Endothelial cell of umbilical vein (primary cell): ENCODE measurements around the gene PPP1R18. TPM values are rescaled to one million over a fixed set of nuclear protein-coding genes. Genes with fewer than 3 reads are reported as not detected.
A peak's percentile ranks its signal among the peaks of the same experiment; 100 is the strongest.

ENCODE experiments used
- BruUV-seq: library from RNA; stranded (reverse); fragments of 400-500 nt; replicated peaks from 2 replicates; lab custom pipeline; 2021; lab: Mats Ljungman, UMichigan
- CTCF ChIA-PET: fragments of 300-600, 350-600 bp; sonication (Branson Sonifier 250); formaldehyde crosslinking; loops from one replicate; lab custom pipeline; 2021; ENCODE audit warnings: antibody characterized with exemption, inconsistent platforms; lab: Charles Lee
- POLR2A ChIA-PET: fragments of 300-600, 350-600 bp; sonication (Branson Sonifier 250); formaldehyde crosslinking; loops from one replicate; lab custom pipeline; 2021; ENCODE audit warnings: antibody characterized with exemption, inconsistent platforms; lab: Charles Lee
- DNase-seq: peaks from one replicate; pipeline ENCODE4 v3.0.0-alpha.2; 2011; ENCODE audit warnings: low read depth, low spot score
- FAIRE-seq: peaks from 2 replicates; lab custom pipeline; 2011; peaks lifted over from hg19 to GRCh38; lab: Jason Lieb, UNC
- H2AFZ ChIP-seq: 2 replicates; pipeline ENCODE4 v1.6.0; 2012; ENCODE audit warnings: low read depth, low read length, control low read depth, inconsistent platforms
- H3K27ac ChIP-seq: 2 replicates; pipeline ENCODE4 v1.5.1; 2011; ENCODE audit warnings: low read depth, mild to moderate bottlenecking, control low read depth, low read length, moderate library complexity; ENCODE audit not compliant: insufficient read depth
- H3K27me3 ChIP-seq, 2 experiments: 2 replicates each; pipeline versions ENCODE4 v1.6.0 to v1.6.1; 2011; ENCODE audit warnings: low read length in 2 of 2, mixed read lengths in 1 of 2; ENCODE audit not compliant: control insufficient read depth in 2 of 2, insufficient read depth in 2 of 2
- H3K36me3 ChIP-seq, 2 experiments: 2 replicates in 1 of 2; 3 replicates in 1 of 2; pipeline ENCODE4 v1.5.1; 2011; ENCODE audit warnings: low read length in 2 of 2, mild to moderate bottlenecking in 1 of 2, moderate library complexity in 1 of 2; ENCODE audit not compliant: control insufficient read depth in 2 of 2, insufficient read depth in 2 of 2; ENCODE audit errors: extremely low read depth in 1 of 2
- H3K4me1 ChIP-seq: 3 replicates; pipeline ENCODE4 v1.5.1; 2011; ENCODE audit warnings: mild to moderate bottlenecking, low read length; ENCODE audit not compliant: control insufficient read depth, insufficient read depth; ENCODE audit errors: extremely low read depth
- H3K4me2 ChIP-seq: 2 replicates; pipeline ENCODE4 v1.6.1; 2011; ENCODE audit warnings: low read length, control low read depth, mixed read lengths; ENCODE audit not compliant: insufficient read depth
- H3K4me3 ChIP-seq, 3 experiments: fragments of 200-600 bp in 1 of 3; sonication (generic), shearing (Covaris generic) in 1 of 3; replicated peaks in 1 of 3; 2 replicates each; pipeline ENCODE4 v1.5.1; 2011 to 2016; ENCODE audit warnings: control low read depth in 3 of 3, low read length in 3 of 3, mild to moderate bottlenecking in 2 of 3, inconsistent platforms in 1 of 3, low read depth in 1 of 3, moderate library complexity in 1 of 3; ENCODE audit not compliant: insufficient read depth in 1 of 3
- H3K79me2 ChIP-seq: 2 replicates; pipeline ENCODE4 v1.6.0; 2012; ENCODE audit warnings: low read length, inconsistent platforms; ENCODE audit not compliant: control insufficient read depth, insufficient read depth
- H3K9ac ChIP-seq: replicated peaks from 2 replicates; pipeline ENCODE3; 2011; ENCODE audit warnings: low read length, control low read depth; ENCODE audit not compliant: insufficient read depth; ENCODE audit errors: extremely low read depth
- H3K9me1 ChIP-seq: replicated peaks from 3 replicates; pipeline ENCODE4 v1.6.0; 2011; ENCODE audit warnings: mild to moderate bottlenecking, low read length; ENCODE audit not compliant: control insufficient read depth, insufficient read depth; ENCODE audit errors: extremely low read depth
- H3K9me3 ChIP-seq: replicated peaks from 2 replicates; pipeline ENCODE4 v1.5.1; 2012; ENCODE audit warnings: low read length, inconsistent platforms; ENCODE audit not compliant: control insufficient read depth, insufficient read depth
- H4K20me1 ChIP-seq: replicated peaks from 2 replicates; pipeline ENCODE3; 2011; ENCODE audit warnings: mild to moderate bottlenecking, low read length; ENCODE audit not compliant: control insufficient read depth, insufficient read depth; ENCODE audit errors: extremely low read depth
- CTCF ChIP-seq, 2 donors: IDR thresholded peaks; 1 replicate in 1 of 2; 2 replicates in 1 of 2; pipeline ENCODE4 v1.5.1; 2011; ENCODE audit warnings: low read length in 2 of 2, mild to moderate bottlenecking in 2 of 2, moderate library complexity in 2 of 2, control low read depth in 1 of 2, inconsistent platforms in 1 of 2, low read depth in 1 of 2; ENCODE audit not compliant: insufficient read depth in 1 of 2; ENCODE audit errors: extremely low read depth in 1 of 2
- FOS ChIP-seq: IDR thresholded peaks from 2 replicates; pipeline ENCODE4 v1.6.1; 2011; ENCODE audit warnings: mild to moderate bottlenecking, low read length, moderate library complexity, borderline replicate concordance; ENCODE audit not compliant: insufficient read depth
- POLR2A ChIP-seq: IDR thresholded peaks from 2 replicates; pipeline ENCODE4 v1.6.1; 2012; ENCODE audit warnings: low read depth, mild to moderate bottlenecking, control low read depth, low read length
- POLR2AphosphoS5 ChIP-seq: IDR thresholded peaks from 2 replicates; pipeline ENCODE4 v1.6.1; 2012; ENCODE audit warnings: low read depth, mild to moderate bottlenecking, control low read depth, low read length, moderate library complexity; ENCODE audit not compliant: insufficient read depth
- dilution Hi-C: fragments of 300-500 bp; cut with MboI; formaldehyde crosslinking; loops from one replicate; pipeline ENCODE4 v1.15.0; 2019; ENCODE audit warnings: low sequenced_read_pairs; ENCODE audit not compliant: extremely low pct_ligation_motif_present
- intact Hi-C: fragments of 100-400 bp; cut with micrococcal nuclease; formaldehyde crosslinking; loops from one replicate; pipeline ENCODE4 v1.10.0; 2022
- polyA plus RNA-seq, 4 experiments: library from polyadenylated mRNA; depleted of rRNA in 3 of 4; stranded (reverse) in 3 of 4; unstranded in 1 of 4; fragments of >200 nt; gene quantifications; 2 replicates each; pipeline versions ENCODE4 v1.2.1 to v1.2.3, GENCODE V29; 2011 to 2012; ENCODE audit warnings: missing spikeins in 1 of 4
- total RNA-seq: library from RNA; stranded (reverse); gene quantifications from 2 replicates; pipeline ENCODE4 v1.2.3, GENCODE V29; 2021

PPP1R18 gene
- total and polyA plus RNA-seq, 2 donors (not counting 3 experiments of a cell fraction or from before 2014, with no cell fraction given) = 136 to 173 TPM

GRCh38 chr6:30678964-30679726, 7.3 kb downstream of the PPP1R18 start:
- TF ChIP-seq POLR2A (no peak), POLR2AphosphoS5 (peak; percentile 48), FOS (no peak), CTCF (IDR thresholded peaks at IDR 0.05; ENCODE audit: extremely low read depth in 1 of 2, insufficient read depth in 1 of 2, low read depth in 1 of 2, low read length in 2 of 2) (peak; percentile 95 to 96)
- FAIRE-seq (peak; percentile 93), DNase-seq (peak; percentile 85)
- ChIA-PET POLR2A (interaction anchor here (0.6 to 3.7 kb wide), 5 partner anchors 9 to 52 kb away, joined by 3 to 34 read pairs (median 8); no protein-coding TSS in a partner anchor), CTCF (interaction anchor here (0.6 to 6.6 kb wide), 43 partner anchors 9 to 450 kb away, joined by 3 to 296 read pairs (median 5); partner anchors contain the start of genes DDR1, MDC1, NRM and TUBB)
- Histone ChIP-seq H3K36me3 (peaks cover 13 to 19% of the 10 kb centered on the region in 2 experiments), H3K27me3 (no peaks in the 10 kb centered on the region), H3K4me3 (peak overlapping the region in 2 of 3 experiments; percentile 8 to 27), H4K20me1 (no peaks in the 10 kb centered on the region), H3K4me2 (peak overlapping the region; percentile 85), H3K9me3 (no peaks in the 10 kb centered on the region), H3K9ac (peak overlapping the region; percentile 19), H3K4me1 (peaks cover 31% of the 10 kb centered on the region), H3K9me1 (no peaks in the 10 kb centered on the region), H3K27ac (peak overlapping the region; percentile 2), H2AFZ (no peak overlapping the region), H3K79me2 (peaks cover 63% of the 10 kb centered on the region)
- intact Hi-C loops = loop anchor here (1.0 to 2.0 kb wide), 4 partner anchors 8 to 198 kb away; no protein-coding TSS in a partner anchor
- dilution Hi-C loops = no loop called here
- no TSS peak for BruUV-seq
